B cell (primary cell): Measurements from ENCODE around the gene MS4A12. TPM values are rescaled to one million over a fixed set of nuclear protein-coding genes. Genes with fewer than 3 reads are reported as not detected.

ENCODE experiments used
- ATAC-seq: fragments of 200-7000 bp; cut with Tn5 transposase; one replicate; pipeline ENCODE4 v1.10.0; 2021; ENCODE audit warnings: low read depth, mild to moderate bottlenecking, moderate number of reproducible peaks, moderate library complexity
- CTCF ChIA-PET: fragments of 350-600 bp; sonication (Branson Sonifier 250); formaldehyde crosslinking; loops from one replicate; lab custom pipeline; 2021; ENCODE audit warnings: antibody characterized with exemption, inconsistent platforms; lab: Charles Lee
- POLR2A ChIA-PET: fragments of 350-600 bp; sonication (Branson Sonifier 250); formaldehyde crosslinking; loops from one replicate; lab custom pipeline; 2021; ENCODE audit warnings: antibody characterized with exemption; lab: Charles Lee
- DNase-seq: peaks from one replicate; pipeline ENCODE4 v3.0.0; 2013
- H2AFZ ChIP-seq: 2 replicates; pipeline ENCODE4 v1.6.1; 2012; ENCODE audit warnings: mild to moderate bottlenecking, low read depth, low read length; ENCODE audit not compliant: insufficient read depth, poor library complexity, severe bottlenecking
- H3K27ac ChIP-seq, 2 donors: 1 replicate in 1 of 2; 2 replicates in 1 of 2; pipeline ENCODE4 v1.5.1; 2012 to 2013; ENCODE audit warnings: low read length in 2 of 2, mild to moderate bottlenecking in 2 of 2, moderate library complexity in 1 of 2
- H3K27me3 ChIP-seq, 4 experiments: fragments of 200-600 bp in 1 of 4; sonication (generic) in 1 of 4; replicated peaks in 1 of 4; 1 replicate in 2 of 4; 2 replicates in 2 of 4; pipeline versions ENCODE4 v1.6.1 to v1.7.0; 2013 to 2016; ENCODE audit warnings: low read length in 3 of 4, mild to moderate bottlenecking in 2 of 4, mixed read lengths in 1 of 4, moderate library complexity in 1 of 4; ENCODE audit not compliant: insufficient read depth in 4 of 4, control insufficient read depth in 3 of 4; ENCODE audit errors: control extremely low read depth in 1 of 4
- H3K36me3 ChIP-seq, 2 experiments: replicated peaks in 1 of 2; 1 replicate in 1 of 2; 2 replicates in 1 of 2; pipeline versions ENCODE4 v1.6.1 to v1.7.1; 2013; ENCODE audit warnings: low read length in 1 of 2; ENCODE audit not compliant: insufficient read depth in 2 of 2, control insufficient read depth in 1 of 2; ENCODE audit errors: control extremely low read depth in 1 of 2, extremely low read depth in 1 of 2
- H3K4me1 ChIP-seq, 2 donors: fragments of 200-600 bp in 1 of 2; sonication (generic) in 1 of 2; 1 replicate in 1 of 2; 2 replicates in 1 of 2; pipeline versions ENCODE4 v1.5.1 to v1.6.1; 2013 to 2017; ENCODE audit warnings: low read length in 2 of 2; ENCODE audit not compliant: control insufficient read depth in 2 of 2, insufficient read depth in 2 of 2
- H3K4me2 ChIP-seq: replicated peaks from 2 replicates; pipeline ENCODE3; 2012; ENCODE audit warnings: mild to moderate bottlenecking, low read depth, low read length; ENCODE audit not compliant: poor library complexity, severe bottlenecking
- H3K4me3 ChIP-seq, 5 experiments: fragments of 200-600 bp in 1 of 5; sonication (generic) in 1 of 5; 1 replicate in 3 of 5; 2 replicates in 2 of 5; pipeline versions ENCODE4 v1.5.1 to v1.7.0; 2011 to 2016; ENCODE audit warnings: low read length in 4 of 5, mild to moderate bottlenecking in 4 of 5, low read depth in 2 of 5, control low read depth in 1 of 5, moderate library complexity in 1 of 5; ENCODE audit not compliant: insufficient read depth in 1 of 5; ENCODE audit errors: control extremely low read depth in 1 of 5, extremely low read depth in 1 of 5
- H3K79me2 ChIP-seq: fragments of 200-600 bp; sonication (generic); one replicate; pipeline ENCODE4 v1.6.0; 2016; ENCODE audit warnings: low read length; ENCODE audit not compliant: control insufficient read depth, insufficient read depth
- H3K9ac ChIP-seq: fragments of 200-600 bp; sonication (generic); 2 replicates; pipeline ENCODE4 v1.6.1; 2017; ENCODE audit warnings: mild to moderate bottlenecking, low read length, moderate library complexity
- H3K9me3 ChIP-seq, 3 donors: one replicate each; pipeline versions ENCODE4 v1.6.1 to v1.7.1; 2013; ENCODE audit warnings: low read length in 2 of 3; ENCODE audit not compliant: control insufficient read depth in 2 of 3, insufficient read depth in 1 of 3; ENCODE audit errors: control extremely low read depth in 1 of 3
- H4K20me1 ChIP-seq: 2 replicates; pipeline ENCODE4 v1.6.0; 2012; ENCODE audit warnings: mild to moderate bottlenecking, low read length; ENCODE audit not compliant: insufficient read depth, control insufficient read depth, poor library complexity, severe bottlenecking
- H3K27ac Mint-ChIP-seq: one replicate; pipeline ENCODE4 v1.8.0; 2021; ENCODE audit warnings: mixed read lengths
- H3K27me3 Mint-ChIP-seq: one replicate; pipeline ENCODE4 v1.8.0; 2021; ENCODE audit warnings: mixed read lengths
- H3K4me1 Mint-ChIP-seq: one replicate; pipeline ENCODE4 v1.8.0; 2021; ENCODE audit warnings: mixed read lengths
- H3K4me3 Mint-ChIP-seq: one replicate; pipeline ENCODE4 v1.8.0; 2021; ENCODE audit warnings: mixed read lengths
- H3K9me3 Mint-ChIP-seq: one replicate; pipeline ENCODE4 v1.8.0; 2022; ENCODE audit warnings: mixed read lengths; ENCODE audit not compliant: insufficient read depth
- EZH2 ChIP-seq: IDR thresholded peaks from 2 replicates; pipeline ENCODE4 v1.6.1; 2012; ENCODE audit warnings: borderline replicate concordance, low read depth, mild to moderate bottlenecking, moderate library complexity, low read length; ENCODE audit not compliant: insufficient read depth, poor library complexity, severe bottlenecking
- WGBS: methylation state at CpG from one replicate; pipeline ENCODE4 v1.1.5; 2013; ENCODE audit warnings: missing lambda C conversion rate; ENCODE audit not compliant: insufficient coverage; 5-methylcytosine and 5-hydroxymethylcytosine counted together
- intact Hi-C: fragments of 100-400 bp; cut with micrococcal nuclease; formaldehyde crosslinking; loops from one replicate; pipeline ENCODE4 v1.10.0; 2022
- polyA plus RNA-seq: library from polyadenylated mRNA; depleted of rRNA; stranded (reverse); fragments of >200 nt; gene quantifications from 2 replicates; pipeline ENCODE4 v1.2.3, GENCODE V29; 2012
- total RNA-seq, 2 donors: library from RNA; stranded (reverse); fragments of 120-200 nt in 1 of 2; gene quantifications; 1 replicate in 1 of 2; 2 replicates in 1 of 2; pipeline versions ENCODE4 v1.2.3 to v1.2.4, GENCODE V29; 2013 to 2022
- TF ChIP-seq, protein P1 (sequence below): fragments of 200-600 bp; IDR thresholded peaks from one replicate; pipeline ENCODE4 v1.8.0; 2022; ENCODE audit warnings: antibody characterized with exemption, mild to moderate bottlenecking

Gene MS4A12
- total and polyA plus RNA-seq, 2 donors (not counting 1 experiment from before 2014, with no cell fraction given) = not detected

DNA sequence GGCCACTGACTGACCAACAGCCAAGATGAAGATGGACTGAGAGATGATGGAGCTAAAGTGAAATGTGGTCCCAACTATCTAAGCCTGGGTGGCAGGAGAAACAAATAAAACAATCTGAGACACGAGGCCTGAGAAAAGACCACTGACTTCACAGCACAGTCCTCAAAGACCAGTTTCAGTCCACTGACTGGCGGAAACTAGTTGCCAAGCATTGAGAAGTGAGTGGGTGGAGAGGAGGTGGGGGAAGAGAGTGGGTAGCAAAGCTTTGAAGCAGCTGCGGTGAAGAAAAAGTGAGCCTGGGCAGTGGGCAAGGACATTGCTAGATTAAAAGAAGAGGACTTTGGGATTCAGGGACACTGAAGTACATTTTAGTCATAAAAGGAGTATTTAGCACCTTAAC, 35.0 kb upstream of the MS4A12 start:
- TF ChIP-seq, protein P1, sequence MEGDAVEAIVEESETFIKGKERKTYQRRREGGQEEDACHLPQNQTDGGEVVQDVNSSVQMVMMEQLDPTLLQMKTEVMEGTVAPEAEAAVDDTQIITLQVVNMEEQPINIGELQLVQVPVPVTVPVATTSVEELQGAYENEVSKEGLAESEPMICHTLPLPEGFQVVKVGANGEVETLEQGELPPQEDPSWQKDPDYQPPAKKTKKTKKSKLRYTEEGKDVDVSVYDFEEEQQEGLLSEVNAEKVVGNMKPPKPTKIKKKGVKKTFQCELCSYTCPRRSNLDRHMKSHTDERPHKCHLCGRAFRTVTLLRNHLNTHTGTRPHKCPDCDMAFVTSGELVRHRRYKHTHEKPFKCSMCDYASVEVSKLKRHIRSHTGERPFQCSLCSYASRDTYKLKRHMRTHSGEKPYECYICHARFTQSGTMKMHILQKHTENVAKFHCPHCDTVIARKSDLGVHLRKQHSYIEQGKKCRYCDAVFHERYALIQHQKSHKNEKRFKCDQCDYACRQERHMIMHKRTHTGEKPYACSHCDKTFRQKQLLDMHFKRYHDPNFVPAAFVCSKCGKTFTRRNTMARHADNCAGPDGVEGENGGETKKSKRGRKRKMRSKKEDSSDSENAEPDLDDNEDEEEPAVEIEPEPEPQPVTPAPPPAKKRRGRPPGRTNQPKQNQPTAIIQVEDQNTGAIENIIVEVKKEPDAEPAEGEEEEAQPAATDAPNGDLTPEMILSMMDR = no peak
- no peak for TF ChIP-seq EZH2
- Histone ChIP-seq H3K4me3 (peak overlapping the region; percentile 63 to 96 (median 74)), H3K4me2 (peak overlapping the region; percentile 75), H4K20me1 (peaks cover 48% of the 10 kb centered on the region), H3K27ac (peak overlapping the region; percentile 93 to 98), H3K27me3 (no peaks in the 10 kb centered on the region), H3K9ac (peak overlapping the region; percentile 81), H3K4me1 (peaks cover 63 to 64% of the 10 kb centered on the region in 2 donors), H3K9me3 (no peaks in the 10 kb centered on the region), H2AFZ (no peak overlapping the region), H3K79me2 (peaks cover 76% of the 10 kb centered on the region), H3K36me3 (peaks cover 1 to 58% of the 10 kb centered on the region in 2 experiments)
- peak overlapping the region; percentile 99 for H3K27ac Mint-ChIP-seq
- H3K27me3 Mint-ChIP-seq = no peaks in the 10 kb centered on the region
- WGBS = 0% methylated on average over 1 of the region's 3 CpGs
- ChIA-PET CTCF (interaction anchor here (1.0 to 7.7 kb wide), 14 partner anchors 11 to 306 kb away, joined by 3 to 257 read pairs (median 9); partner anchors contain the start of genes MS4A14 and MS4A7), POLR2A (interaction anchor here (0.8 to 3.7 kb wide), 8 partner anchors 9 to 148 kb away, joined by 3 to 41 read pairs (median 5); partner anchors contain the start of gene MS4A7)
- ATAC-seq (peak; percentile 21), DNase-seq (peak; percentile 74)
- H3K4me3 Mint-ChIP-seq = peak overlapping the region; percentile 90
- H3K4me1 Mint-ChIP-seq = peaks cover 80% of the 10 kb centered on the region
- intact Hi-C loops = loop anchor here (5.0 to 10.0 kb wide), 2 partner anchors 455 to 637 kb away; partner anchors contain the start of gene TMEM109
- no peaks in the 10 kb centered on the region for H3K9me3 Mint-ChIP-seq

GRCh38 chr11:60459345-60459744, 33.2 kb upstream of the MS4A12 start:
- Histone ChIP-seq H3K27ac (peak overlapping the region; percentile 51 to 93), H3K27me3 (no peaks in the 10 kb centered on the region), H4K20me1 (peaks cover 65% of the 10 kb centered on the region), H2AFZ (no peak overlapping the region), H3K9ac (peak overlapping the region; percentile 81), H3K4me2 (peak overlapping the region; percentile 75), H3K4me3 (peak overlapping the region; percentile 63 to 96 (median 74)), H3K36me3 (peaks cover 3 to 76% of the 10 kb centered on the region in 2 experiments), H3K79me2 (peaks cover 86% of the 10 kb centered on the region), H3K9me3 (no peaks in the 10 kb centered on the region), H3K4me1 (peaks cover 64 to 67% of the 10 kb centered on the region in 2 donors)
- WGBS = no CpG with 5 or more reads among the region's 1 CpG
- peak overlapping the region; percentile 92 for H3K27ac Mint-ChIP-seq
- ChIA-PET POLR2A (interaction anchor here (0.7 to 2.5 kb wide), 8 partner anchors 12 to 96 kb away, joined by 3 to 10 read pairs (median 6); partner anchors contain the start of gene MS4A14), CTCF (interaction anchor here (0.7 to 7.7 kb wide), 17 partner anchors 9 to 195 kb away, joined by 3 to 257 read pairs (median 6); no protein-coding TSS in a partner anchor)
- peak; percentile 54 for DNase-seq
- no peaks in the 10 kb centered on the region for H3K27me3 Mint-ChIP-seq
- H3K9me3 Mint-ChIP-seq = no peaks in the 10 kb centered on the region
- H3K4me3 Mint-ChIP-seq = peak overlapping the region; percentile 90
- intact Hi-C loops = loop anchor here (1.0 to 10.0 kb wide), 3 partner anchors 10 to 635 kb away; partner anchors contain the start of gene TMEM109
- peaks cover 82% of the 10 kb centered on the region for H3K4me1 Mint-ChIP-seq
- ATAC-seq = no peak
- TF ChIP-seq EZH2 = no peak
- TF ChIP-seq, protein P1 = no peak
